Right atrium auricular region (tissue), 2 donors: ENCODE measurements around the gene CTR9. TPM values are rescaled to one million over a fixed set of nuclear protein-coding genes. Genes with fewer than 3 reads are reported as not detected.
A peak's percentile ranks its signal among the peaks of the same experiment; 100 is the strongest.

ENCODE experiments used
- DNase-seq: peaks from one replicate; pipeline ENCODE4 v3.0.0-alpha.2; 2019; ENCODE audit warnings: low spot score
- H3K27ac ChIP-seq, 2 donors: fragments of 200-600 bp; sonication (generic); 1 replicate in 1 of 2; 2 replicates in 1 of 2; pipeline ENCODE4 v1.5.1; 2016 to 2019
- H3K27me3 ChIP-seq, 2 donors: fragments of 200-600 bp; sonication (generic); one replicate each; pipeline versions ENCODE4 v1.5.1 to v1.6.0; 2017 to 2019
- H3K36me3 ChIP-seq: fragments of 200-600 bp; sonication (generic); one replicate; pipeline ENCODE4 v1.5.1; 2016
- H3K4me1 ChIP-seq, 2 donors: fragments of 200-600 bp; sonication (generic); one replicate each; pipeline versions ENCODE4 v1.5.1 to v1.6.0; 2017 to 2019
- H3K4me3 ChIP-seq, 2 donors: fragments of 200-600 bp; sonication (generic); 1 replicate in 1 of 2; 2 replicates in 1 of 2; pipeline ENCODE4 v1.5.1; 2017 to 2019; ENCODE audit warnings: mild to moderate bottlenecking in 1 of 2, moderate library complexity in 1 of 2
- H3K9me3 ChIP-seq, 2 donors: fragments of 200-600 bp; sonication (generic); one replicate each; pipeline ENCODE4 v1.5.1; 2019
- total RNA-seq, 2 donors: library from RNA; depleted of rRNA; stranded (reverse); fragments of >200 nt; gene quantifications; one replicate each; pipeline ENCODE4 v1.1.0, GENCODE V29; 2016
- TF ChIP-seq, protein P1 (sequence below), 2 donors: fragments of 200-600 bp; sonication (generic); IDR thresholded peaks; one replicate each; pipeline ENCODE4 v1.5.1; 2019; ENCODE audit warnings: antibody characterized with exemption in 2 of 2

Gene CTR9
- total RNA-seq, 2 donors from 2014 or later: 17.0 to 18.6 TPM

DNA sequence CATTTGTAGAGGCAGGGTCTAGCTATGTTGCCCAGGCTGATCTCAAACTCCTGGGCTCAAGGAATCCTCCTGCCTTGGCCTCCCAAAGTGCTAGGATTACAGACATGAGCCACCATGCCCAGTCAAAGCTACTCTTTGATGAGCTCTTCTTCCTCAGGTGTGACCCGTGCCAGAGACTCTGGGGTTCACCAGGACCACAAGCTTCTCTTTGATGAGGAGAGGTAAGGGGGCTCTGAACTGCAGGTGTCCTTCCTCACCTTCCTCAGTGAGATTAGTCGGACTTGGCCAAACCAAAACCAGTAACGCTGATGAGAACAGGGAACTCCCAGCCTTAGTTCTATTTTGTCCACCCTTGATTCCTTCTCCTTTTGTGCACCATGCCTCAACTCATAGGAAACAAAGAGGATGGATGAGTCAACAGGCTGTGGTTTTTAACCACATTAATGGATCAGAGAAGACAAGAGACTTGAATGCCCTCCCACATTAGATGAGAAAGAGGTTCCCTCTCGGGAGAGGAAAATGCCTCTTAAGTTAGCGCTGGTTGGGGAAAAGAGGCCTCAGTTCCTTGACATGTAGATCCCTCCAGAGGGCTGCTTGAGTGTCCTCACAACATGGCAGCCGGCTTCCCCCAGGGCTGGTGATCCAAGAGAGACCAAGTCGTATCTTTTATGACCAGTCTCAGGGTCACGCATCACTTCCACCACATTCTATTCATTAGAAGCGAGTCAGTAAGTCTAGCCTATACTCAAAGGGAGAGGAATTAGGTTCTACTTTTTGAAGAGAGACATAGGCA is 25.7 kb upstream of the CTR9 start:
- H3K27ac ChIP-seq: no peak overlapping the region
- no peak overlapping the region for H3K4me3 ChIP-seq
- no peaks in the 10 kb centered on the region for H3K4me1 ChIP-seq
- no peaks in the 10 kb centered on the region for H3K27me3 ChIP-seq
- DNase-seq: no peak
- H3K36me3 ChIP-seq: no peaks in the 10 kb centered on the region
- H3K9me3 ChIP-seq: no peaks in the 10 kb centered on the region
- TF ChIP-seq, protein P1, sequence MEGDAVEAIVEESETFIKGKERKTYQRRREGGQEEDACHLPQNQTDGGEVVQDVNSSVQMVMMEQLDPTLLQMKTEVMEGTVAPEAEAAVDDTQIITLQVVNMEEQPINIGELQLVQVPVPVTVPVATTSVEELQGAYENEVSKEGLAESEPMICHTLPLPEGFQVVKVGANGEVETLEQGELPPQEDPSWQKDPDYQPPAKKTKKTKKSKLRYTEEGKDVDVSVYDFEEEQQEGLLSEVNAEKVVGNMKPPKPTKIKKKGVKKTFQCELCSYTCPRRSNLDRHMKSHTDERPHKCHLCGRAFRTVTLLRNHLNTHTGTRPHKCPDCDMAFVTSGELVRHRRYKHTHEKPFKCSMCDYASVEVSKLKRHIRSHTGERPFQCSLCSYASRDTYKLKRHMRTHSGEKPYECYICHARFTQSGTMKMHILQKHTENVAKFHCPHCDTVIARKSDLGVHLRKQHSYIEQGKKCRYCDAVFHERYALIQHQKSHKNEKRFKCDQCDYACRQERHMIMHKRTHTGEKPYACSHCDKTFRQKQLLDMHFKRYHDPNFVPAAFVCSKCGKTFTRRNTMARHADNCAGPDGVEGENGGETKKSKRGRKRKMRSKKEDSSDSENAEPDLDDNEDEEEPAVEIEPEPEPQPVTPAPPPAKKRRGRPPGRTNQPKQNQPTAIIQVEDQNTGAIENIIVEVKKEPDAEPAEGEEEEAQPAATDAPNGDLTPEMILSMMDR (IDR thresholded peaks at IDR 0.05): no peak

GRCh38 chr11:10725907-10726253 is 25.2 kb upstream of the CTR9 start:
- Histone ChIP-seq H3K4me1 (no peaks in the 10 kb centered on the region), H3K4me3 (no peak overlapping the region), H3K36me3 (no peaks in the 10 kb centered on the region), H3K27ac (no peak overlapping the region), H3K9me3 (no peaks in the 10 kb centered on the region), H3K27me3 (no peaks in the 10 kb centered on the region)
- no peak for DNase-seq
- TF ChIP-seq, protein P1 (IDR thresholded peaks at IDR 0.05): no peak

GRCh38 chr11:10727146-10727851 is 23.7 kb upstream of the CTR9 start:
- TF ChIP-seq, protein P1 (IDR thresholded peaks at IDR 0.05): no peak
- peak overlapping the region; percentile 31 to 48 for H3K27ac ChIP-seq
- no peaks in the 10 kb centered on the region for H3K27me3 ChIP-seq
- H3K4me1 ChIP-seq: no peaks in the 10 kb centered on the region
- no peak for DNase-seq
- H3K4me3 ChIP-seq: no peak overlapping the region
- no peaks in the 10 kb centered on the region for H3K9me3 ChIP-seq
- no peaks in the 10 kb centered on the region for H3K36me3 ChIP-seq

GRCh38 chr11:10728154-10728553 is 22.9 kb upstream of the CTR9 start:
- no peak for DNase-seq
- no peaks in the 10 kb centered on the region for H3K4me1 ChIP-seq
- no peaks in the 10 kb centered on the region for H3K27me3 ChIP-seq
- TF ChIP-seq, protein P1 (IDR thresholded peaks at IDR 0.05): no peak
- no peaks in the 10 kb centered on the region for H3K9me3 ChIP-seq
- H3K27ac ChIP-seq: no peak overlapping the region
- no peak overlapping the region for H3K4me3 ChIP-seq
- no peaks in the 10 kb centered on the region for H3K36me3 ChIP-seq

GRCh38 chr11:10728789-10729472 is 22.1 kb upstream of the CTR9 start:
- Histone ChIP-seq H3K4me3 (no peak overlapping the region), H3K27me3 (no peaks in the 10 kb centered on the region), H3K9me3 (no peaks in the 10 kb centered on the region), H3K27ac (no peak overlapping the region), H3K4me1 (no peaks in the 10 kb centered on the region), H3K36me3 (no peaks in the 10 kb centered on the region)
- DNase-seq: no peak
- TF ChIP-seq, protein P1 (IDR thresholded peaks at IDR 0.05): no peak
